HEK293T (cell line): ENCODE measurements around the gene REXO1.

ENCODE experiments used
- CTBP1 ChIP-seq: fragments of 450-650 bp; IDR thresholded peaks from 2 replicates; pipeline ENCODE4 v1.6.1; 2016; ENCODE audit warnings: borderline replicate concordance
- FOXA1 ChIP-seq: fragments of 450-650 bp; IDR thresholded peaks from 2 replicates; pipeline ENCODE4 v1.6.1; 2016; ENCODE audit warnings: mild to moderate bottlenecking
- FOXK2 ChIP-seq: fragments of 450-650 bp; IDR thresholded peaks from 2 replicates; pipeline ENCODE4 v1.6.1; 2016; ENCODE audit warnings: mild to moderate bottlenecking
- L3MBTL2 ChIP-seq: fragments of 450-650 bp; conservative IDR thresholded peaks from 2 replicates; pipeline ENCODE4 v1.6.1; 2016; ENCODE audit warnings: mild to moderate bottlenecking
- TARDBP ChIP-seq: fragments of 450-650 bp; IDR thresholded peaks from 2 replicates; pipeline ENCODE4 v1.6.1; 2016
- ZNF384 ChIP-seq: fragments of 450-650 bp; IDR thresholded peaks from 2 replicates; pipeline ENCODE4 v1.6.1; 2016

DNA sequence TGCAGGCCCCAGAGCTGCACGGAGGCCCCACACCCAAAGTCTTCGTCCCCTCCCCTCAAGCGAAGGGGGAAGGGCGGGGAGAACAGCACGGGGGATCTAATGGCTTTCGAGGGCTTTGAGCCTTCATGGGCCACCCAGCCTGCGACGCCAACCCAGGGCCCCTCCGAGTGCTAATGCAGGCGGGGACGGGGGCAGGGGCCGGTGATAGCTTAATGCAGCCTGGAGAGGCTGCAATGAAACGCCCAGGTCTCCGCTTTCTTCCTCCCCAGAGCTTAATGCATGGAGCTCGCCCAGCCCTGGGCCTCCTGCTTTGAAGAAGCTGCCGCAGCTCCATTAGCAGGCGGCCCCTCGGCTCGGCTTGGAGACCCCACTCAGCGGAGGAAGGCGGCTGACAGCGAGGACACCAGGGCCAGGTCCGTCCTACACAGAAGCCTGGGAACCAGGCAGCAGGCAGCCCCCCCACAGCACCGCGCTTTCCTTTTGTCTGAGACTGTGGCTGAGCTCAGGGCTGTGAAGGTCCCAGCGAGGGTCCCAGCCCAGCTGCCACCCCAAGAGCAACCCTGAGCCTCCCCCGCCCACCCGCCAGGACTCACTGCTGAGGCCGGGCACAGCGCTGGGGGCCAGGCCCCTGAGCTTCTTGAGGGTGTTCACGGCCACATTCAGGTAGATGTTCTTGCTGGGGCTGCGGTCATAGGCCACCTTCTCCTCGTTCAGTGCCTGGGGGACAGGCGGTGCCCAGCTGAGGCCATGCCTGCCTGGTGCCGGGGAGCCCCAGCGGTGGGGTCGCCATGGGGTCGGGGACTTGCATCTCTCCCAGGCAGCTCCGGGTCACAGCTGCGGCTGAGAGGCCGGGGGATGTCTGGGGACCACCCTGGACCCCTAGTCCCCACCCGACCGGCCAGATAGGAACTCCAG, 28.7 kb downstream of the REXO1 start:
- TF ChIP-seq FOXK2 (no peak), CTBP1 (no peak), ZNF384 (no peak), TARDBP (no peak), FOXA1 (no peak), L3MBTL2 (no peak)
